Measurements from ENCODE around the gene TRMO.

The TRMO gene

DNA sequence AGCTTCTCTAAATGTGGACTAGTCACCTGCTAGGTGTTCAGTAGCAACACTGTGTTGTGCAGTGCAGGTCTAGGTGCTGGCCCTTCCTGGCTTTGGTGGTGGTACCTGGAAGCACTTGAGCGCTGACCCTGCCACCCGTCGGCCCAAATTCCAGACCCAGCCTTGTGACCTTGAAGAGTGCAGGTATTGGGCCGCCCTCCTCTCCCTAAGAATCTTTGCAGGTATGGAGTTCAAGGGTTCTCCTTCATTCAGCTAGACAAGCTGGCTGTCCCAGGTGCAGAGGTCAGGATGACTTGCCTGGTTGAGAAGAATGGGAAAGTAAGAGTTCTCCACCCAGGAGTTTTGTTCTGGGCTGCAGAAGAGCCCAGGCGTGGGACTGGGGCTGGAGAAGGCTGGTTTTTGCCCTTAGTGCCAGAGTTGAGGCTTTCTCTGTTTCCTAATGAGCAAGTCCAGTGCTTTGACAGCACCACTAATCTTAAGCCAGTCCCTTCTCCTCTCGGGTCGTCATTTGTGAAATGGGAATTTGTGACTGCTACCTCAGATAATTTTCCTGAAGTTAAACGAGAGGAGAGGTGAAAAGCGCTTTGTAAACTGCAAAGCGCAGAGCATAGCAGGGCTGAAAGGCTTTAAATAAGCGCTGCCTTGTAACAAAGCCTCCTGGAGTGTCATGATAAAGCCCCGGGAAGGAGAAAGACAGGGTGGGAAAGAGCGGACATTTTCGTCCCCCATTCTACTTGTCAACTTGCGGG lies 65.3 kb downstream of the TRMO start:
- Histone ChIP-seq H3K4me3 (ENCODE audit: severe bottlenecking) (no peak overlapping the region), H3K27me3 (ENCODE audit: insufficient read depth, poor library complexity, severe bottlenecking) (peaks cover 6% of the 10 kb centered on the region), H3K36me3 (ENCODE audit: low read depth) (no peaks in the 10 kb centered on the region), H3K4me1 (ENCODE audit: insufficient read depth, poor library complexity, severe bottlenecking) (no peaks in the 10 kb centered on the region), H3K9me3 (ENCODE audit: severe bottlenecking) (no peaks in the 10 kb centered on the region), H3K27ac (ENCODE audit: poor library complexity, severe bottlenecking) (no peak overlapping the region)
- TF ChIP-seq, protein P1, sequence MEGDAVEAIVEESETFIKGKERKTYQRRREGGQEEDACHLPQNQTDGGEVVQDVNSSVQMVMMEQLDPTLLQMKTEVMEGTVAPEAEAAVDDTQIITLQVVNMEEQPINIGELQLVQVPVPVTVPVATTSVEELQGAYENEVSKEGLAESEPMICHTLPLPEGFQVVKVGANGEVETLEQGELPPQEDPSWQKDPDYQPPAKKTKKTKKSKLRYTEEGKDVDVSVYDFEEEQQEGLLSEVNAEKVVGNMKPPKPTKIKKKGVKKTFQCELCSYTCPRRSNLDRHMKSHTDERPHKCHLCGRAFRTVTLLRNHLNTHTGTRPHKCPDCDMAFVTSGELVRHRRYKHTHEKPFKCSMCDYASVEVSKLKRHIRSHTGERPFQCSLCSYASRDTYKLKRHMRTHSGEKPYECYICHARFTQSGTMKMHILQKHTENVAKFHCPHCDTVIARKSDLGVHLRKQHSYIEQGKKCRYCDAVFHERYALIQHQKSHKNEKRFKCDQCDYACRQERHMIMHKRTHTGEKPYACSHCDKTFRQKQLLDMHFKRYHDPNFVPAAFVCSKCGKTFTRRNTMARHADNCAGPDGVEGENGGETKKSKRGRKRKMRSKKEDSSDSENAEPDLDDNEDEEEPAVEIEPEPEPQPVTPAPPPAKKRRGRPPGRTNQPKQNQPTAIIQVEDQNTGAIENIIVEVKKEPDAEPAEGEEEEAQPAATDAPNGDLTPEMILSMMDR (IDR thresholded peaks at IDR 0.05; ENCODE audit: poor library complexity, severe bottlenecking): no peak
- ATAC-seq (ENCODE audit: low read depth): no peak
- no peak for DNase-seq (ENCODE audit: low spot score)

DNA sequence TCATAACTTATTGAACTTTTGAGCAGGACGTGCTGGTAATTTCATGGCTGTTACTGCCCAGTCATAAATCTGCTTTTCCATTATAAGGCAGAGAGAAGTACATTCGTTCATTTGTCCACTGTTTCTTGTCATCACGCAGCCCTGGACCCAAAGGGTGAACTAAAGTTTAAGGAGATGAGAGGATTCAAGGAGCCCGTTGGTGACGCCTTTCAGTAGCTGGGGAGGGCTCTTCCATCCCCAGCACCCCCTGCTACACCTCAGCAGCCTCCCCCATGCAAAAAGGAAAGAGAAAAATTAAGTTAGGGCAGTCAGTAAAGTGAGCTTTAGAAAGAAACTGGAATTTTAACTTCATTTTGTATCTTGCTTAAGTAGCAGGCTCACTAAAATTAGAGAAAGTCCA lies 66.4 kb downstream of the TRMO start:
- no peak for ATAC-seq (ENCODE audit: low read depth)
- Histone ChIP-seq H3K9me3 (ENCODE audit: severe bottlenecking) (no peaks in the 10 kb centered on the region), H3K4me1 (ENCODE audit: insufficient read depth, poor library complexity, severe bottlenecking) (no peaks in the 10 kb centered on the region), H3K27ac (ENCODE audit: poor library complexity, severe bottlenecking) (no peak overlapping the region), H3K4me3 (ENCODE audit: severe bottlenecking) (no peak overlapping the region), H3K36me3 (ENCODE audit: low read depth) (no peaks in the 10 kb centered on the region), H3K27me3 (ENCODE audit: insufficient read depth, poor library complexity, severe bottlenecking) (peaks cover 11% of the 10 kb centered on the region)
- no peak for DNase-seq (ENCODE audit: low spot score)
- TF ChIP-seq, protein P1 (IDR thresholded peaks at IDR 0.05; ENCODE audit: poor library complexity, severe bottlenecking): no peak

DNA sequence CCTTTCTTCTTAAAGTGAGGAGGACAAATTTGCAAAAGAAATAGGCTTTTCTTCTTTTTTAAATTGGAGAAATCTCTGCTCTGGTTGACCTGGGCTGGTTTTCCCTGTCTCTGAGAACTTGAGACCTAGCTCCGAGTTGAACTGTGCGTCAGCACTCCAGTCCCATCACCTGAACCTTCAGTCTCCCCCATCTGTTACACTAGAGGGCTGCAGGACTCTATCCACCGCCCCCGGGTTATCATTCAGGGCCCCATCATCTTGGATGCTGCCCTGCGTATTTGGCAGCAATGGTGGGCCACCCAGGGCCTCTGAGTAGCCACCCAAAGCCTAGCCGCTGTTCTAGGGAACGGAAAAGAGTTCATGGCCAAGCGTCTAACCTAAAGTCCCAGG lies 66.8 kb downstream of the TRMO start:
- peaks cover 11% of the 10 kb centered on the region for H3K27me3 ChIP-seq (ENCODE audit: insufficient read depth, poor library complexity, severe bottlenecking)
- H3K4me3 ChIP-seq (ENCODE audit: severe bottlenecking): no peak overlapping the region
- no peaks in the 10 kb centered on the region for H3K9me3 ChIP-seq (ENCODE audit: severe bottlenecking)
- ATAC-seq (ENCODE audit: low read depth) (no peak), DNase-seq (ENCODE audit: low spot score) (no peak)
- H3K27ac ChIP-seq (ENCODE audit: poor library complexity, severe bottlenecking): no peak overlapping the region
- TF ChIP-seq, protein P1 (IDR thresholded peaks at IDR 0.05; ENCODE audit: poor library complexity, severe bottlenecking): no peak
- no peaks in the 10 kb centered on the region for H3K36me3 ChIP-seq (ENCODE audit: low read depth)
- H3K4me1 ChIP-seq (ENCODE audit: insufficient read depth, poor library complexity, severe bottlenecking): no peaks in the 10 kb centered on the region

DNA sequence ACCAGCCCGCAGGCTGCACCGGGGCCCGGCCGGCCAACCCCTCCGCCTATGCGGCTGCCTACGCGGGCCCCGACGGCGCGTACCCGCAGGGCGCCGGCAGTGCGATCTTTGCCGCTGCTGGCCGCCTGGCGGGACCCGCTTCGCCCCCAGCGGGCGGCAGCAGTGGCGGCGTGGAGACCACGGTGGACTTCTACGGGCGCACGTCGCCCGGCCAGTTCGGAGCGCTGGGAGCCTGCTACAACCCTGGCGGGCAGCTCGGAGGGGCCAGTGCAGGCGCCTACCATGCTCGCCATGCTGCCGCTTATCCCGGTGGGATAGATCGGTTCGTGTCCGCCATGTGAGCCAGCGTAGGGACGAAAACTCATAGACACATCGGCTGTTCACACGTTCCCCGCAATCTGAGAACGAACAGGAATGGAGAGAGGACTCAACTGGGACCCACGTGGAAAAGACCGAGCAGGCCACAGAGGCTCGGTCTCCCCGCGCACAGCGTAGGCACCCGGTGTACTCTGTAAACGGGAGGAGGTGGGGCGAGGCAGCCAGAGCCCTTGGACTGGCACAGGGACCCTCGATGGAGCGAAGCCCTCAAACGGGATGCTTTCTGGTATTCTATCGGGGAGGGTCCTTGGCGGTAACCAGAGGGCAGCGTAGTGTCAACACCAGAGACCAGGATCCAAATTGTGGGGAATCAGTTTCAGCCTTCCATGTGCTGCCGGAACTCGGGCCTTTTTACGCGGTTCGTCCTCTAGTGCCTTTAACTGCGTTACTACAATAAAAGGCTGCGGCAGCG lies 67.4 kb downstream of the TRMO start:
- Histone ChIP-seq H3K27me3 (ENCODE audit: insufficient read depth, poor library complexity, severe bottlenecking) (peaks cover 15% of the 10 kb centered on the region), H3K9me3 (ENCODE audit: severe bottlenecking) (no peaks in the 10 kb centered on the region), H3K4me3 (ENCODE audit: severe bottlenecking) (peak overlapping the region; percentile 49), H3K27ac (ENCODE audit: poor library complexity, severe bottlenecking) (no peak overlapping the region), H3K4me1 (ENCODE audit: insufficient read depth, poor library complexity, severe bottlenecking) (no peaks in the 10 kb centered on the region), H3K36me3 (ENCODE audit: low read depth) (no peaks in the 10 kb centered on the region)
- TF ChIP-seq, protein P1 (IDR thresholded peaks at IDR 0.05; ENCODE audit: poor library complexity, severe bottlenecking): no peak
- no peak for DNase-seq (ENCODE audit: low spot score)
- no peak for ATAC-seq (ENCODE audit: low read depth)
